Keratinocyte (primary cell): ENCODE measurements around the gene CD248.

Experiments used
- CTCF ChIP-seq, 3 experiments: IDR thresholded peaks in 1 of 3; conservative IDR thresholded peaks in 1 of 3; optimal IDR thresholded peaks in 1 of 3; 2 replicates in 2 of 3; 3 replicates in 1 of 3; pipeline versions ENCODE3 to v1.5.1; 2011; ENCODE audit warnings: low read length in 3 of 3, mild to moderate bottlenecking in 3 of 3, moderate library complexity in 2 of 3, control low read depth in 1 of 3, inconsistent platforms in 1 of 3; ENCODE audit not compliant: insufficient read depth in 2 of 3; ENCODE audit errors: extremely low read depth in 1 of 3
- EZH2 ChIP-seq: IDR thresholded peaks from one replicate; pipeline ENCODE4 v1.6.1; 2012; ENCODE audit warnings: inconsistent platforms, mild to moderate bottlenecking, low read length, moderate library complexity

DNA sequence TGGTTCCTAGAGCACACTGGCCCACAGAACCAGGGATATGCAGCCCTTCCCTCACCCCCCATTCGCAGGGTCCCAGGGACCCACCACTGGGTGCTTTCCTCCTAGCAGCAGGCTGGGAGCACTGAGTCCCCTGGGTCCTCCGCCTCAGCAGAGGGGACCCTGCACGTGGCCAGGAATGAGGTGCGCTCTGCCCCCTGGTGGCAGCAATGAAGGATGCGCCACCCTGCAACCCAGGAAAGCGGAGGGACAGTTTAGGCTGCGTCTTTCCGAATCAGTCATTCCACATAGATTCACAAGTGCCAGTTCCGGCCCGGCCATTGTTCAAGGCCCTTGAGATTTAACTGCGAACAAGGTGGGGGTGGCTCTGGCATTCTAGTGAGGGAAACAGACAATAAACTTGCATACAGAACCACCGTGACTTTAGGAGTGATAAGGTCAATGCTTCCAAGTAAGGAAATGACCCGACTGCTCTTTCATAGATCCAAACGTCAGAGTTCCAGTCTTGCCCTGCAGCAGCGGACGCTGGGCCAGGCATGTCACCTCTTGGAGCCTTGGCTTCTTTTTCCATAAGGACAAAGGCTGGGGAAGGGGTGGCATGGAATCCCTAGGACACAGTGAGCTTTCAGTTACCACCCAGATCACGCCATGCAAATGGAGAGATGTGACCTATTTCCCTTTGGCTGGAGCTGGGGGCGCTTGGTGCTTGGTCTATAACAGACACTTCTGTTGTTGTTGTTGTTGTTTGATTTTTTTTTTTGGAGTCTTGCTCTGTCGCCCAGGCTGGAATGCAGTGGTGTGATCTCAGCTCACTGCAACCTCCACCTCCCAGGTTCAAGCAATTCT is 11.7 kb upstream of the CD248 start:
- TF ChIP-seq CTCF (optimal IDR thresholded peaks at IDR 0.05 in 1 of 3, IDR thresholded peaks at IDR 0.05 in 1 of 3, conservative IDR thresholded peaks at IDR 0.05 in 1 of 3; ENCODE audit: extremely low read depth in 1 of 3, insufficient read depth in 2 of 3, low read length in 3 of 3) (peak; percentile 89 to 99 (median 90)), EZH2 (no peak)
